Astrocyte (in vitro differentiated cells and primary cell): ENCODE data around the gene SPRY1.

Source experiments
- EZH2 ChIP-seq: IDR thresholded peaks from 2 replicates; pipeline ENCODE4 v1.6.1; 2012; ENCODE audit warnings: mild to moderate bottlenecking, low read length, inconsistent platforms; ENCODE audit not compliant: insufficient read depth
- TF ChIP-seq, protein P1 (sequence below): IDR thresholded peaks from 2 replicates; pipeline ENCODE4 v1.5.1; 2011; ENCODE audit warnings: low read depth, mild to moderate bottlenecking, inconsistent platforms, low read length, moderate library complexity; ENCODE audit not compliant: insufficient read depth

DNA sequence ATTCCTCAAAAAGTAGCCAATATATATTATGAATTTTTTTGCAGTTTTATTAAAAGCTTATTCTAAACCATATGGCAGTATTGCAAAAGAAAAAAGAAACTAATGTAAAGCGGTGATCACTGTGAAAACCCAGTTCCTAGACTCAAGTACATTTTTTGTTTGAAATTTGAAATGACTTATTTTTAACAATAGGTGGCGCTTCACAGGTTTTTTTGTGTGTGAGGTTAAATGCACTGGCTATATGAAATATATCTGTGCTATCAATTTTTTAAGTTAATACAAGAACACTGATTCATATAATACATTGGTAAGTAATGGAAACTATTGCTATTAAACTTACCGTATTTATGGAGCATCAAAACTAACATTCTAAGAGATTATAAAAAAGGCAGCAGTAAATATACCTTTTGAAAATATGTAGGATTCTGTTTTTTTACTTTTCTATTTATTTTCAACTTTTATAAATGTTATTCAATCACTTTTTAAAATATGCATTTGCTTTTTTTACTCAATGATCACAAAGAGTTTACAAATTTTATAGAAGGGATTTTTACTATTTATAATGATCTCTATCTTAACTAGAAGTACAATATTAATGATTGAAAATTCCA is 5.6 kb upstream of the SPRY1 start:
- TF ChIP-seq, protein P1, sequence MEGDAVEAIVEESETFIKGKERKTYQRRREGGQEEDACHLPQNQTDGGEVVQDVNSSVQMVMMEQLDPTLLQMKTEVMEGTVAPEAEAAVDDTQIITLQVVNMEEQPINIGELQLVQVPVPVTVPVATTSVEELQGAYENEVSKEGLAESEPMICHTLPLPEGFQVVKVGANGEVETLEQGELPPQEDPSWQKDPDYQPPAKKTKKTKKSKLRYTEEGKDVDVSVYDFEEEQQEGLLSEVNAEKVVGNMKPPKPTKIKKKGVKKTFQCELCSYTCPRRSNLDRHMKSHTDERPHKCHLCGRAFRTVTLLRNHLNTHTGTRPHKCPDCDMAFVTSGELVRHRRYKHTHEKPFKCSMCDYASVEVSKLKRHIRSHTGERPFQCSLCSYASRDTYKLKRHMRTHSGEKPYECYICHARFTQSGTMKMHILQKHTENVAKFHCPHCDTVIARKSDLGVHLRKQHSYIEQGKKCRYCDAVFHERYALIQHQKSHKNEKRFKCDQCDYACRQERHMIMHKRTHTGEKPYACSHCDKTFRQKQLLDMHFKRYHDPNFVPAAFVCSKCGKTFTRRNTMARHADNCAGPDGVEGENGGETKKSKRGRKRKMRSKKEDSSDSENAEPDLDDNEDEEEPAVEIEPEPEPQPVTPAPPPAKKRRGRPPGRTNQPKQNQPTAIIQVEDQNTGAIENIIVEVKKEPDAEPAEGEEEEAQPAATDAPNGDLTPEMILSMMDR: peak; percentile 53
- no peak for TF ChIP-seq EZH2
